AG10803 (cell line): ENCODE results near the gene STC2.

Experiments
- DNase-seq: peaks from one replicate; pipeline ENCODE4 v3.0.0; 2010; ENCODE audit warnings: low read depth
- H3K4me3 ChIP-seq: 2 replicates; pipeline ENCODE4 v1.5.1; 2011; ENCODE audit warnings: mild to moderate bottlenecking, low read length, control low read depth
- CTCF ChIP-seq: conservative IDR thresholded peaks from 2 replicates; pipeline ENCODE4 v1.5.1; 2011; ENCODE audit warnings: mild to moderate bottlenecking, low read length, control low read depth, inconsistent platforms

STC2 gene

GRCh38 chr5:173271419-173271818 lies 56.8 kb downstream of the STC2 start:
- no peak overlapping the region for H3K4me3 ChIP-seq
- TF ChIP-seq CTCF: no peak
- no peak for DNase-seq

GRCh38 chr5:173268750-173269432 lies 59.3 kb downstream of the STC2 start:
- DNase-seq: no peak
- H3K4me3 ChIP-seq: no peak overlapping the region
- no peak for TF ChIP-seq CTCF

DNA sequence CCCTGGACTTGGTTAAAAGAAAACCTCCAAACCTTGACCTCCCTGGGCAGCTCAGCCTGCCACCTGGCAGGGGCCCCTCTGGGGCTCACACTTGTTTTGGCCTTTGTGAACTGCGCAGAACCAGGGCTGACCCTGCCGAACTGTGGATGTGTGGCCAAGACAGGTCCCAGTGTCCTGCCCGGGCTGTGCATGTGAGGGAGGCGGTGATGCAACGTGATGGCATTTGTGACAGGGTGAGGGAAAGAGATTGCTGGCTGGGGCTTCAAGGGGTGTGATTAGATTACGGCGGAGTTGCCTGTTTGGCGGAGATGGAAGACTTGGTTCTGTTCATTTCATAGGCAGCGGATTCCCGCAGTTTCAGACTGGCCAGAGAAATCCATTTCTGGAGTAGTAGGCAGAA lies 62.8 kb downstream of the STC2 start:
- H3K4me3 ChIP-seq: no peak overlapping the region
- no peak for DNase-seq
- no peak for TF ChIP-seq CTCF
